NCI-H1417 (cell line): ENCODE measurements around the gene CCNL2.

ENCODE experiments used
- DNase-seq, 3 experiments: peaks; one replicate each; lab custom pipeline; 2025; lab: John Stamatoyannopoulos, UW

The CCNL2 gene

GRCh38 chr1:1341549-1342021 lies 57.5 kb downstream of the CCNL2 start:
- no peak for DNase-seq

DNA sequence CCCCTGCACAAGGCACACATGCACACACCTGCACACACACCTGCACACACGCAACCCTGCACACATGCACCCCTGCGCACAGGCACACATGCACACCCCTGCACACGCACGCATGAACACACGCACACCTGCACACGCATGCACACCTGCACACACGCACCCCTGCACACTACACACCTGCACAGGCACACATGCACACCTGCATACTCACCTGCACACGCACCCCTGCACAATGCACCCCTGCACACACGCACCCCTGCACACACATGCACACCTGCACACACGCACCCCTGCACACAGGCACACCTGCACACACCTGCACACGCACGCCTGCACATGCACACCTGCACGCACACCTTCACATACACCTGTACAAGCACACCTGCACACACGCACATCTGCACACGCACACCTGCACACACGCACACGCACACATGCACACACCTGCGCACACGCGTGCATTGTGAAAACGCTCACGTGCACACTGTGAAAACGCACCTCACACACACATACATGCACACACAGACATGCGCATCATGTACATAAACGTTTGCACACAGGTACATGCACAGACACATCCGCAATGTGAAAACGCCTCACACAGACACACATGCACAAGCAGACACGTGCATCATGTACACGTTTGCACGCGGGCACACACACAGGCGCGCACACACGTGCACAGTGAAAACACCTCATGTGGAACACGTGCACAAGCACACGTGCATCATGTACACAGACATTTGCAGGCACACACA lies 58.2 kb downstream of the CCNL2 start:
- DNase-seq: no peak

DNA sequence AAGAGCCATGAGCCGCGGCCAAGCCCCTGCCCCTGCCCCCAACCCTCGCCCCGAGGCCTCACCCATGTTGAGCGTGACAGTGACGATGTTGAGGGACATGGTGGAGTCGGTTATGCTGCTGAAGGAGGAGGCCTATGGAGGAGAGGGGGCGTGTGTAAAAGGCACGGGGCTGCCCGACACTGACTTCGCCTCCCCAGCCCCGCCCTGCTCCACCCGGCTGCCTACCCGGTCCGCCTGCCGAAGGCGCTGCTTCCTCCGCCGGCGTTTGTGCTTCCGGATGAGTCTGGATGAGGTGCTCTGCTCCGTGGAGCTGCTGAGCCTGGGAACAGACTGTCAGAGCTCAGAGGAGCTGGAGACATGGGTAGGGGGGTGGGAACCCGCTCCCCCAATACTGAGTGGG lies 59.0 kb downstream of the CCNL2 start:
- no peak for DNase-seq

DNA sequence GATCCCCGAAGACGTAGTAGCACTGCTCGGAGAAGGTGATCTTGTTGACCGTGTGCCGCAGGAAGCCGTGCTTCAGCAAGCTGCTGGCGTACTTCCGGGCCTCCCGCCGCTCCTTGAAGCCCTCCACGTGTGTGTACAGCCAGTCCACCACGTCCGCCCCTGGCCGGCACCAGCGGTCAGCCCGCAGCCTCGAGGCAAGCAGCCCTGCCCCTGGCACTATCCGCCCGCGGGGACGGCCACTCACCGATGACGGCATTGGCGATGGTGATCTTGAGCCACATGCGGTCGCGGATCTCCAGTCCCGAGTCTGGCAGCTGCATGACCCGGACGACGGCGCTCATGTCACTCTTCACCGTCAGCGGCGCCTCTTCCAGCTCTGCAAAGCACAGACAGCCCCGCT lies 60.9 kb downstream of the CCNL2 start:
- DNase-seq: no peak

GRCh38 chr1:1337793-1338147 lies 61.4 kb downstream of the CCNL2 start:
- peak in 1 of 3 experiments; percentile 24 for DNase-seq

GRCh38 chr1:1336931-1337792 lies 62.0 kb downstream of the CCNL2 start:
- DNase-seq: no peak

GRCh38 chr1:1336446-1336845 lies 62.7 kb downstream of the CCNL2 start:
- no peak for DNase-seq

- no peak for DNase-seq
Observed at GRCh38 chr1:1335792-1336248, 63.3 kb downstream of the CCNL2 start.
